CD4-positive, alpha-beta T cell (primary cell): ENCODE results near the gene TMEM204. TPM values are rescaled to one million over a fixed set of nuclear protein-coding genes. Genes with fewer than 3 reads are reported as not detected.

Experiments used
- ATAC-seq: fragments of 200-7000 bp; cut with Tn5 transposase; one replicate; pipeline ENCODE4 v1.10.0; 2022; ENCODE audit warnings: mild to moderate bottlenecking; ENCODE audit not compliant: poor library complexity
- CTCF ChIA-PET: fragments of 350-600 bp; sonication (Branson Sonifier 250); formaldehyde crosslinking; loops from one replicate; lab custom pipeline; 2021; ENCODE audit warnings: antibody characterized with exemption, inconsistent platforms; lab: Charles Lee
- POLR2A ChIA-PET: fragments of 350-600 bp; sonication (Branson Sonifier 250); formaldehyde crosslinking; loops from one replicate; lab custom pipeline; 2021; ENCODE audit warnings: antibody characterized with exemption, inconsistent platforms; lab: Charles Lee
- DNase-seq, 14 experiments: peaks; one replicate each; pipeline ENCODE4 v3.0.0-alpha.2; 2013 to 2020; ENCODE audit warnings: mixed read lengths in 2 of 14
- H3K27ac ChIP-seq, 2 donors: one replicate each; pipeline versions ENCODE4 v1.5.1 to v1.7.0; 2013; ENCODE audit warnings: low read length in 2 of 2, low read depth in 1 of 2, mild to moderate bottlenecking in 1 of 2
- H3K27me3 ChIP-seq, 2 experiments: 1 replicate in 1 of 2; 2 replicates in 1 of 2; pipeline versions ENCODE4 v1.6.1 to v1.7.0; 2013; ENCODE audit warnings: low read length in 2 of 2, control low read depth in 1 of 2, mild to moderate bottlenecking in 1 of 2, moderate library complexity in 1 of 2; ENCODE audit not compliant: insufficient read depth in 2 of 2, control insufficient read depth in 1 of 2
- H3K36me3 ChIP-seq: one replicate; pipeline ENCODE4 v1.6.1; 2013; ENCODE audit warnings: low read length, control low read depth; ENCODE audit not compliant: insufficient read depth
- H3K4me1 ChIP-seq: one replicate; pipeline ENCODE4 v1.6.1; 2013; ENCODE audit warnings: low read length, control low read depth; ENCODE audit not compliant: insufficient read depth
- H3K4me3 ChIP-seq: one replicate; pipeline ENCODE4 v1.5.1; 2013; ENCODE audit warnings: mild to moderate bottlenecking, low read length, moderate library complexity
- H3K9me3 ChIP-seq, 2 experiments: 1 replicate in 1 of 2; 2 replicates in 1 of 2; pipeline versions ENCODE4 v1.6.1 to v1.7.0; 2013; ENCODE audit warnings: low read length in 2 of 2, mild to moderate bottlenecking in 2 of 2, control low read depth in 1 of 2, moderate library complexity in 1 of 2; ENCODE audit not compliant: control insufficient read depth in 1 of 2, insufficient read depth in 1 of 2
- H3K27ac Mint-ChIP-seq: one replicate; pipeline ENCODE4 v1.8.0; 2020; ENCODE audit warnings: mixed read lengths
- H3K27me3 Mint-ChIP-seq: one replicate; pipeline ENCODE4 v1.8.0; 2021; ENCODE audit warnings: mixed read lengths
- H3K36me3 Mint-ChIP-seq: one replicate; pipeline ENCODE4 v1.8.0; 2021; ENCODE audit warnings: low read depth, mixed read lengths
- H3K4me1 Mint-ChIP-seq: one replicate; pipeline ENCODE4 v1.8.0; 2021; ENCODE audit warnings: low read depth, mixed read lengths
- H3K4me3 Mint-ChIP-seq: one replicate; pipeline ENCODE4 v1.8.0; 2020; ENCODE audit warnings: mild to moderate bottlenecking, mixed read lengths
- H3K9me3 Mint-ChIP-seq: one replicate; pipeline ENCODE4 v1.8.0; 2020; ENCODE audit warnings: mixed read lengths
- CTCF ChIP-seq: fragments of 200-600 bp; IDR thresholded peaks from one replicate; pipeline ENCODE4 v1.8.0; 2022; ENCODE audit warnings: antibody characterized with exemption, mild to moderate bottlenecking
- intact Hi-C, 2 experiments: fragments of 100-400 bp; cut with DNase I in 1 of 2; cut with micrococcal nuclease in 1 of 2; formaldehyde crosslinking; loops; one replicate each; pipeline versions ENCODE4 v1.15.1 to v1.9.0; 2023 to 2025; cut with DNase I, micrococcal nuclease
- total RNA-seq, 174 experiments: library from RNA in 2 of 174; stranded (reverse) in 2 of 174; gene quantifications; one replicate each; pipeline ENCODE4 v1.2.3 and lab custom pipeline; 2021 to 2026

Gene TMEM204
- total RNA-seq, 2 experiments from 2014 or later = 20.5 to 22.1 TPM

GRCh38 chr16:1532771-1533170, 695 bp upstream of the TMEM204 start:
- H3K4me3 Mint-ChIP-seq = peak overlapping the region; percentile 99
- intact Hi-C loops = loop anchor here (1.0 to 10.0 kb wide), 4 partner anchors 57 to 174 kb away; partner anchors contain the start of genes CLCN7 (in 2 of the 2) and MAPK8IP3 (in 1 of the 2)

GRCh38 chr16:1534021-1535020, 855 bp downstream of the TMEM204 start:
- no peaks in the 10 kb centered on the region for H3K27me3 ChIP-seq
- H3K4me1 ChIP-seq = peaks cover 65% of the 10 kb centered on the region
- no peak for TF ChIP-seq CTCF
- peak overlapping the region; percentile 98 for H3K4me3 ChIP-seq
- Mint-ChIP-seq H3K4me3 (peak overlapping the region; percentile 99), H3K4me1 (peaks cover 64% of the 10 kb centered on the region), H3K27me3 (no peaks in the 10 kb centered on the region), H3K27ac (peak overlapping the region; percentile 98), H3K9me3 (no peaks in the 10 kb centered on the region), H3K36me3 (peaks cover 53% of the 10 kb centered on the region)
- H3K36me3 ChIP-seq = peaks cover 42% of the 10 kb centered on the region
- DNase-seq = peak in 2 of 14 experiments; percentile 22 to 32
- H3K27ac ChIP-seq = peak overlapping the region; percentile 55 to 56
- ChIA-PET CTCF (interaction anchor here (1.4 kb wide), 1 partner anchor 172 kb away, joined by 4 read pairs; the partner anchor contains the start of gene MAPK8IP3), POLR2A (interaction anchor here (0.9 to 4.2 kb wide), 17 partner anchors 7 to 431 kb away, joined by 3 to 34 read pairs (median 5); partner anchors contain the start of genes IFT140, JPT2, MAPK8IP3 and NUBP2)
- ATAC-seq = peak; percentile 3
- intact Hi-C loops = loop anchor here (2.0 to 10.0 kb wide), 5 partner anchors 42 to 238 kb away; partner anchors contain the start of genes UQCC4 (in 2 of the 2), CLCN7 (in 1 of the 2), EME2 (in 1 of the 2) and MRPS34 (in 1 of the 2)
- no peaks in the 10 kb centered on the region for H3K9me3 ChIP-seq

More at GRCh38 chr16:1532771-1533170, 695 bp upstream of the TMEM204 start:
- POLR2A ChIA-PET = interaction anchor here (0.7 to 4.2 kb wide), 13 partner anchors 9 to 432 kb away, joined by 3 to 34 read pairs (median 5); partner anchors contain the start of genes MAPK8IP3, RPS2, TELO2 and UBE2I
- Mint-ChIP-seq H3K27ac (peak overlapping the region; percentile 98), H3K36me3 (peaks cover 40% of the 10 kb centered on the region), H3K27me3 (no peaks in the 10 kb centered on the region), H3K9me3 (no peaks in the 10 kb centered on the region), H3K4me1 (peaks cover 58% of the 10 kb centered on the region)
- Histone ChIP-seq H3K27ac (peak overlapping the region; percentile 55 to 56), H3K36me3 (peaks cover 26% of the 10 kb centered on the region), H3K4me1 (peaks cover 64% of the 10 kb centered on the region), H3K4me3 (peak overlapping the region; percentile 98), H3K27me3 (no peaks in the 10 kb centered on the region), H3K9me3 (no peaks in the 10 kb centered on the region)
- no peak for TF ChIP-seq CTCF
- no peak for ATAC-seq
- DNase-seq = peak in 1 of 14 experiments; percentile 26
- CTCF ChIA-PET = no interaction called here
